Neural cell (in vitro differentiated cells): ENCODE measurements around the gene CLASP1. TPM values are rescaled to one million over a fixed set of nuclear protein-coding genes. Genes with fewer than 3 reads are reported as not detected.

ENCODE experiments used
- H2AFZ ChIP-seq: fragments of 200-600, 300-800 bp; sonication (generic), shearing (Covaris generic); 2 replicates; pipeline ENCODE4 v1.6.0; 2014; ENCODE audit warnings: low read depth, mild to moderate bottlenecking, antibody characterized with exemption, low read length, moderate library complexity
- H3F3A ChIP-seq: fragments of 200-600 bp; shearing (Covaris generic); 2 replicates; pipeline ENCODE4 v1.6.1; 2016; ENCODE audit warnings: mild to moderate bottlenecking, moderate library complexity, mixed read lengths, antibody characterized with exemption, low read length; ENCODE audit not compliant: insufficient read depth, poor library complexity, severe bottlenecking
- H3K27ac ChIP-seq: fragments of 200-600, 300-800 bp; sonication (generic), shearing (Covaris generic); 2 replicates; pipeline ENCODE4 v1.5.1; 2014; ENCODE audit warnings: mild to moderate bottlenecking, low read length, moderate library complexity
- H3K27me3 ChIP-seq: fragments of 300-800, 200-600 bp; sonication (generic), shearing (Covaris generic); 2 replicates; pipeline ENCODE4 v1.6.0; 2014; ENCODE audit warnings: mild to moderate bottlenecking, low read depth, low read length, moderate library complexity; ENCODE audit not compliant: insufficient read depth
- H3K36me3 ChIP-seq: fragments of 300-800, 200-600 bp; sonication (generic), shearing (Covaris generic); 2 replicates; pipeline ENCODE4 v1.5.1; 2014; ENCODE audit warnings: mild to moderate bottlenecking, antibody characterized with exemption, low read length, moderate library complexity; ENCODE audit not compliant: insufficient read depth
- H3K4me2 ChIP-seq: fragments of 300-800, 200-600 bp; sonication (generic), shearing (Covaris generic); 2 replicates; pipeline ENCODE4 v1.6.0; 2014; ENCODE audit warnings: mild to moderate bottlenecking, low read length
- H3K4me3 ChIP-seq: fragments of 300-800, 200-600 bp; sonication (generic), shearing (Covaris generic); 2 replicates; pipeline ENCODE4 v1.5.1; 2014; ENCODE audit warnings: mild to moderate bottlenecking, low read length, moderate library complexity
- H3K79me2 ChIP-seq: fragments of 200-600 bp; shearing (Covaris generic); replicated peaks from 2 replicates; pipeline ENCODE4 v1.6.0; 2014; ENCODE audit warnings: mild to moderate bottlenecking, low read length, moderate library complexity; ENCODE audit not compliant: insufficient read depth
- H3K9ac ChIP-seq: fragments of 300-800, 200-600 bp; sonication (generic), shearing (Covaris generic); 2 replicates; pipeline ENCODE4 v1.6.1; 2016; ENCODE audit warnings: mild to moderate bottlenecking, low read length, mixed read lengths
- H3K9me2 ChIP-seq: fragments of 200-600 bp; shearing (Covaris generic); 2 replicates; pipeline ENCODE4 v1.6.1; 2016; ENCODE audit warnings: mild to moderate bottlenecking, low read length, mixed read lengths; ENCODE audit not compliant: insufficient read depth
- H3K9me3 ChIP-seq: fragments of 200-600, 300-800 bp; sonication (generic), shearing (Covaris generic); 2 replicates; pipeline ENCODE4 v1.6.1; 2016; ENCODE audit warnings: mild to moderate bottlenecking, mixed run types, low read length, moderate library complexity, mixed read lengths
- H4K20me1 ChIP-seq: fragments of 200-600 bp; shearing (Covaris generic); 2 replicates; pipeline ENCODE4 v1.6.1; 2016; ENCODE audit warnings: mild to moderate bottlenecking, mixed run types; ENCODE audit not compliant: insufficient read depth
- CTCF ChIP-seq: fragments of 450-650 bp; IDR thresholded peaks from 2 replicates; pipeline ENCODE4 v1.5.1; 2014; ENCODE audit warnings: antibody characterized with exemption, mild to moderate bottlenecking, moderate library complexity; ENCODE audit not compliant: poor library complexity, severe bottlenecking
- EP300 ChIP-seq: fragments of 450-650 bp; conservative IDR thresholded peaks from 2 replicates; pipeline ENCODE4 v1.6.1; 2014; ENCODE audit warnings: antibody characterized with exemption, mild to moderate bottlenecking, moderate library complexity; ENCODE audit not compliant: poor library complexity, severe bottlenecking
- EZH2 ChIP-seq: fragments of 200-600, 300-800 bp; shearing (Covaris generic), sonication (generic); IDR thresholded peaks from 2 replicates; pipeline ENCODE4 v1.6.1; 2014; ENCODE audit warnings: antibody characterized with exemption, low read length, borderline replicate concordance, mild to moderate bottlenecking; ENCODE audit not compliant: insufficient read depth, poor library complexity, severe bottlenecking
- MXI1 ChIP-seq: fragments of 450-650 bp; conservative IDR thresholded peaks from 2 replicates; pipeline ENCODE4 v1.6.1; 2014; ENCODE audit warnings: antibody characterized with exemption, mild to moderate bottlenecking; ENCODE audit not compliant: poor library complexity, severe bottlenecking
- POLR2AphosphoS5 ChIP-seq: IDR thresholded peaks from 2 replicates; pipeline ENCODE4 v1.6.1; 2012
- RAD21 ChIP-seq: fragments of 450-650 bp; conservative IDR thresholded peaks from 2 replicates; pipeline ENCODE4 v1.6.1; 2014; ENCODE audit warnings: antibody characterized with exemption, mild to moderate bottlenecking, moderate library complexity
- REST ChIP-seq: IDR thresholded peaks from 2 replicates; pipeline ENCODE4 v1.6.1; 2012; ENCODE audit warnings: borderline replicate concordance
- SMC3 ChIP-seq: fragments of 450-650 bp; conservative IDR thresholded peaks from 2 replicates; pipeline ENCODE4 v1.6.1; 2014; ENCODE audit warnings: antibody characterized with exemption, mild to moderate bottlenecking, moderate library complexity; ENCODE audit not compliant: poor library complexity
- TAF1 ChIP-seq: IDR thresholded peaks from 2 replicates; pipeline ENCODE4 v1.6.1; 2012; ENCODE audit warnings: low read depth
- polyA plus RNA-seq: library from polyadenylated mRNA; depleted of rRNA; stranded (reverse); fragments of >200 nt; gene quantifications from 2 replicates; pipeline ENCODE4 v1.2.3, GENCODE V29; 2014

Gene CLASP1
- polyA plus RNA-seq, 1 donor from 2014 or later = 41.3 TPM

GRCh38 chr2:121408641-121409040, 240.6 kb downstream of the CLASP1 start:
- H3K4me2 ChIP-seq = no peak overlapping the region
- H3K9me2 ChIP-seq = no peaks in the 10 kb centered on the region
- H3K27me3 ChIP-seq = no peaks in the 10 kb centered on the region
- H3K9me3 ChIP-seq = no peaks in the 10 kb centered on the region
- H4K20me1 ChIP-seq = no peaks in the 10 kb centered on the region
- no peak overlapping the region for H3K27ac ChIP-seq
- H3K9ac ChIP-seq = no peak overlapping the region
- H2AFZ ChIP-seq = no peak overlapping the region
- H3K4me3 ChIP-seq = no peak overlapping the region
- TF ChIP-seq RAD21 (no peak), MXI1 (no peak), SMC3 (no peak), POLR2AphosphoS5 (no peak), EP300 (no peak), REST (no peak), EZH2 (no peak), CTCF (no peak), TAF1 (no peak)
- H3F3A ChIP-seq = no peaks in the 10 kb centered on the region
- no peaks in the 10 kb centered on the region for H3K79me2 ChIP-seq
- H3K36me3 ChIP-seq = no peaks in the 10 kb centered on the region

- H4K20me1 ChIP-seq = no peaks in the 10 kb centered on the region
- H3K9ac ChIP-seq = no peak overlapping the region
- H3K4me2 ChIP-seq = no peak overlapping the region
- H3K27ac ChIP-seq = no peak overlapping the region
- no peaks in the 10 kb centered on the region for H3K36me3 ChIP-seq
- no peak for TF ChIP-seq CTCF
- no peak for TF ChIP-seq REST
- no peak for TF ChIP-seq RAD21
- no peak for TF ChIP-seq SMC3
- TF ChIP-seq TAF1 = no peak
- TF ChIP-seq EP300 = no peak
- TF ChIP-seq EZH2 = no peak
- no peaks in the 10 kb centered on the region for H3K27me3 ChIP-seq
- H3F3A ChIP-seq = no peaks in the 10 kb centered on the region
- H3K4me3 ChIP-seq = no peak overlapping the region
- no peaks in the 10 kb centered on the region for H3K79me2 ChIP-seq
- H2AFZ ChIP-seq = no peak overlapping the region
- H3K9me2 ChIP-seq = no peaks in the 10 kb centered on the region
- H3K9me3 ChIP-seq = no peaks in the 10 kb centered on the region
Observed at GRCh38 chr2:121405233-121405632, 244.0 kb downstream of the CLASP1 start.
